HL-60/S4 (cell line): Measurements from ENCODE around the gene MTREX.
"Not testable (repeated sequence)": the region's sequence is repeated elsewhere in the genome, so short reads cannot be mapped to it uniquely, and the experiment has no call there.

Experiments used
- in situ Hi-C: fragments of 300-500 bp; cut with MboI; formaldehyde crosslinking; loops from 2 replicates; pipeline ENCODE4 v1.14.3; 2022; ENCODE audit warnings: low sequenced_read_pairs

MTREX gene

GRCh38 chr5:55307383-55308253, at the start of gene MTREX, which contains the start of gene DHX29:
Gene MTREX, plus strand, starts transcription at chr5:55307989. Its CDS starts 25 bp downstream, at chr5:55308014.
Gene DHX29, minus strand, starts transcription at chr5:55307694. Its CDS starts 121 bp downstream, at chr5:55307573.
- in situ Hi-C loops = no loop called here

GRCh38 chr5:55258339-55258738, 49.5 kb upstream of the MTREX start:
- in situ Hi-C loops = no loop called here

DNA sequence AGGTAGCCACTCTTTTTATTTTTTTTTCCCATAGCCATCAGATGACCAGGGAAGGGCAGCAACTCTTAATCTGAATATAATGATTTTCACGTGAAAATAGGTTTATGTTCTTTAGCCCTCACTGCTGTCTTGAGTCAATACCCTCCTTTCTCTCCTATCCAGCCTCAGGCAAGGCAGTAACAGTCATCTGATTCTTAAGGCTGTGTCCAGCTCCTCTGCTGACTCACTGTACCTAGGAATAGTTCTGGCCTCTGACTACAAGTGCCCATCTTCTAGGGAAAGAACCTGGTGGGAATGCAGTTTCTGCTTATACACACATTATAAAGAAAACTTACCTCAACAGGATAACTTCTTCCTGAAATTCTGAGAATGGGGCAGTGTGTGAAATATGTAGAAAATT, 31.0 kb upstream of the MTREX start:
- in situ Hi-C loops = no loop called here

GRCh38 chr5:55278778-55279177, 29.0 kb upstream of the MTREX start:
- in situ Hi-C loops = no loop called here

- in situ Hi-C loops = no loop called here
These were observed 21.3 kb upstream of the MTREX start for GRCh38 chr5:55286411-55286933.

DNA sequence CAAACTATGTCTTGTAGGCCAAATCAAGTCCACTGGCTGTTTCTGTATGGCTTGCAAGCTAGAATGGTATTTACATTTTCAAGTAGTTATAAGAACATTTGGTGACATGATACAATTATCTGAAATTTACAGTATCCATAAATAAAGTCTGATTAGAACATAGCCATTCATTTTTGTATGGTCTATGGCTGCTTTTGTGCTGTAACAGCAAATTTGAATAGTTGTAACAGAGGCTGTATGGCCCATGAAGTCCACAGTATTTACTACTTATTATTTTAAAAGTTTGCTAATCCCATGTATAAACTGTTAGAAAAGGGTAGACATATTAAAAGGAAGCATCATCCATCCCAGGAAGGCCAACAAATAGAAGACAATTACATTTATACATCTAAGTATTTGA, 18.0 kb upstream of the MTREX start:
- in situ Hi-C loops = no loop called here

GRCh38 chr5:55290991-55291390, 16.8 kb upstream of the MTREX start:
- in situ Hi-C loops = no loop called here

DNA sequence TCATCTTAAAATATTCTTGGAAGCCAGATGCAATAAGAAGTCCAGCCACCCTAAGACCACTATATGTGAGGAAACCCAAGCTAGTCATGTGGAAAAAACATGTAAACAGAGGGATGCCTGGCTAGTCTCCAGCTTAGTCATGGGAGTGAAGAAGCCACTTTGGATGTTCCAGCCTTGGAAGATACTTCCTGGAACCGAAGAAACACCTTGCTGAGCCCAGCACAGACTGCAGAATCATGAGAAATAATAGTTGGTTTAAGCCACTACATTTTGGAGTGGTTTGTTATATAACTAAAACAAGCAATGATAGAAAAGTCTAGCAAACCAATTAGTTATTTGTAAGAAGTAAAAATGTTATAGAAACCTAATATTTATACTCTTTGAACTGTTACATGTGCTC, 12.9 kb upstream of the MTREX start:
- in situ Hi-C loops = no loop called here

GRCh38 chr5:55300890-55301289, 6.9 kb upstream of the MTREX start:
- in situ Hi-C loops = no loop called here

DNA sequence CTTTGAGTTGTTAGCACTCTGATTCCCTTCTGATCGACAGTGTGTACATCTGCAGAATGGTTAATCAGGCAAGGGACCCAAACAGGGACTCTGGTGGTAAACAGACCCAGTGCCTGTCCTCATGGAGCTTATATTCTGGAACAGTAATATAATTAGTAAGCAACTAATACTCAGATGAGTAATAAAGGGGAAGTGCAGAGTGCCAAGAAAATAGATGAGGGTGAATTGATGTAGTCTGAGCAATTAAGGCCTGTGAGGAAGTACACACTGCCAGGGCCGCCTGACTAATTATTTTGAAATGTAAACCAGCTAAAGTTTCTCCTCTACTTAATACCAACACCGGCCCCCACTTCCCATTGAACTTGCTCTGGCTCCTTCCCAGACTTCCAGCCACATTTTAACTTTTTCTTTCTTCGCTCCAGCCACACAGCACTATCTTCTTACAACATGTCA, 4.5 kb upstream of the MTREX start:
- in situ Hi-C loops = no loop called here

GRCh38 chr5:55304584-55304983, 3.2 kb upstream of the MTREX start:
- in situ Hi-C loops = no loop called here

GRCh38 chr5:55305345-55305744, 2.4 kb upstream of the MTREX start:
- in situ Hi-C loops = no loop called here

DNA sequence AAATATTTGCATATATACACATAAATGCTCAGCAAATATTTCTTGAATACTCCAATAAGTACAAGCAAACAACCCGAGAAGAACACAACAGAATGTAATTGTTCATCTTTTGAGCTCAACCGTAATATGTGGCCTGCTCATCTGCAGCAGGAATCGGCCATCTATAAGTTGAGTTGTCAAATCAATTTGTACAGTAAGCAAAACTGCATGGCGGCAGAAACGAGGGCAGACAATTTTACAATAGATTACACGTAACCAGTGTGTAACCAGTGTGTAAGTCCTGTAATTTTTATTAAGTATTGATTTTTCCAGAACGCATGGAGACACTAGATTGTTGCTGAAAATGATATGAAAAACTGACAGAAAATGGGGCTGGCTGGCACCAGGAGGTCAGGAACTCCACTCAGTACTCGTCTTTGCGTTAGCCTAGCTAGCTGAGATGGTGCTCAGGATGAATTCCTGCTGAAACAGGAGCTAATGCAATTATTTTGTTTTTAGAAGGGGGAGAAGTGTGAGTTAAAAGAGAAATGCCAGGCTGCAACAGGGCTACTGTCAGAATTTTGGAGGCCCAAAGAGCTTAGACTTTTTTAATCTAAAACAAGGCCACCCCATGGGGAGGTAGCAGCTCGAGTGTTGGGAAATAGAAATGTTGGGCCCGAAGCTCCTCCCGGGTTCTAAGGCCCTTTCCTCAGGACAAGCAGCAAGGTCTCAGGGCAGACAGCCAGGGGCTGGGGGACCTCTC, 977 bp upstream of the MTREX start:
- in situ Hi-C loops = no loop called here

DNA sequence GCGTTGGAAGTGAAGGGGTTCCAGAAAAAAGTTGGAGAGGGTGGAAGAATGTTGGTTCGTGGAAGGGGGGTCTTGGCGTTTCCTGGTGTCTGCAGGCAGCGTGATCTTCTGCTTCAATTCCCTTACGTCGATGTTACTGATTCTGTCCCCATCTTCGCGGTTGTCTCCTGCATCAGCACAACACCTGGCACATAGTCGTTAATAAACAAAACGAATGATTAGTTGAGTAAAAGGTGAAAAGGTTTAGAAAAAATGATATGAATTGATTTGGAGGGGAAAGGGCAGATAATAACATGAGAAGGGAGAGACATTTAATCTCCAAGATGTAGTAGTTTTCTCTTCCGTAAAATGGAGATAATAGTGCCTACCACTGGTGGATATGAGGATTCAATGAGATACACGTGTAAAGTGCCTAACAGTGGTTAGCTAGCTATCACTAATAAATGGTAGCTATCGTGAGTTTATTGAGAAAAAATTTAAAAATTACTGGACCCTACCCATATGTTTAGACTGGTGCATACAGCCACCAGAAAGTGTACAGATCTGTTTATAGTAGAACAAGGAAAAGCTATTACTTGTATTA, 556 bp downstream of the MTREX start:
- in situ Hi-C loops = no loop called here

GRCh38 chr5:55313870-55314617, 6.3 kb downstream of the MTREX start:
- in situ Hi-C loops = no loop called here

DNA sequence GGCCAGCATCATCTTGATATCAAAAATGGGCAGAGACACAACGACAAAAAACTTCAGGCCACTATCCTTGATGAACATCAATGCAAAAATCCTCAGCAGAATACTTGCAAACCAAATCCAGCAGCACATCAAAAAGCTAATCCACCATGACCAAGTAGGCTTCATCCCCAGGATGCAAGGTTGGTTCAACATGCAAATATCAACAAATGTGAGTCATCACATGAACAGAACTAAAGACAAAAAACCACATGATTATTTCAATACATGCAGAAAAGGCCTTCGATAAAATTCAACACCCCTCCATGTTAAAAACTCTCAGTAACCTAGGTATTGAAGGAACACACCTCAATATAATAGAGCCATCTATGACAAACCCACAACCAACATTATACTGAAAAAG, 8.5 kb downstream of the MTREX start:
- in situ Hi-C loops = no loop called here

DNA sequence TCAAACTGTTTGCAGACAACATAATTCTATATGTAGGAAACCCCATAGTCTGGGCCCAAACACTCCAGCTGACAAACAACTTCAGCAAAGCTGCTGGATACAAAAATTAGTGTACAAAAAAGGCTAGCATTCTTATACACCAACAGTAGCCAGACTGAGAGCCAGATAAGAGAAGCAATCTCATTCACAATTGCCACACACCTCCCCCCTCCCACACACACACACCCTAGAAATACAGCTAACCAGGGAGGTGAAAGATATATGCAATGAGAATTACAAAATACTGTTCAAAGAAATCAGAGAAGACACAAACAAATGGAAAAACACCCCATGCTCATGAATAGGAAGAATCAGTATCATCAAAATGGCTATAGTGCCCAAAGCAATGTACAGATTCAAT, 9.0 kb downstream of the MTREX start:
- in situ Hi-C loops = no loop called here

GRCh38 chr5:55318237-55318636, 10.4 kb downstream of the MTREX start:
- in situ Hi-C loops = not testable (repeated sequence)

- in situ Hi-C loops = no loop called here
These were observed 11.7 kb downstream of the MTREX start for GRCh38 chr5:55319491-55319890.

DNA sequence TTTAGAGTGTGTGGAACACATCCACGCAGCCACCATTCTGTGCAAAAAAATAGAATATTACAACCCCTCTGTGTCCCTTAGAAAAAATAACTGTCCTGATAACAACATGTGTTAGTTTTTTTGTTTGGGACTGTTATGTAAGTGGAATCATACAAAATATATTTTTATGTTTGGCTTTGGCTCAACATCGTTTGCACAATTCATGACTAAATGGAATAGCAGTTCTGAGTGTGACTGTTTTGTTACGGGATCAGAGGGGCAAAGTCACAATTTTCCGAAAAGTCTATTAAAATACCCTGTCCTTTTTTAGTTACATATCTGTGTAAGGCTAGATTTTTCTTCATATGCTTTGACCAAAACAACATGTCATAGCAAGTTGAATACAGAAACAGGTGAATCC, 12.8 kb downstream of the MTREX start:
- in situ Hi-C loops = no loop called here

- in situ Hi-C loops = no loop called here
These were observed 16.2 kb downstream of the MTREX start for GRCh38 chr5:55324006-55324405.
